Activated T-helper 1 cell treated with Interleukin-2 at 50 U/mL for 16 hours (primary cell): Measurements from ENCODE around the gene ANO7.

Experiments
- DNase-seq: peaks from one replicate; pipeline ENCODE4 v3.0.0-alpha.2; 2020; ENCODE audit warnings: low read depth

ANO7 gene

GRCh38 chr2:241228081-241228859 is 39.8 kb downstream of the ANO7 start:
- no peak for DNase-seq

- no peak for DNase-seq
Measured at GRCh38 chr2:241228860-241229516, 40.5 kb downstream of the ANO7 start.

- DNase-seq = no peak
Measured at GRCh38 chr2:241229563-241230401, 41.3 kb downstream of the ANO7 start.

GRCh38 chr2:241230435-241230834 is 42.0 kb downstream of the ANO7 start:
- DNase-seq = no peak

- DNase-seq = no peak
Measured at GRCh38 chr2:241232736-241233575, 44.5 kb downstream of the ANO7 start.

- no peak for DNase-seq
Measured at GRCh38 chr2:241234066-241234790, 45.8 kb downstream of the ANO7 start.

GRCh38 chr2:241234962-241235740 is 46.7 kb downstream of the ANO7 start:
- DNase-seq = no peak

GRCh38 chr2:241235859-241236593 is 47.5 kb downstream of the ANO7 start:
- no peak for DNase-seq

GRCh38 chr2:241237047-241237446 is 48.6 kb downstream of the ANO7 start:
- no peak for DNase-seq

GRCh38 chr2:241237949-241238371 is 49.5 kb downstream of the ANO7 start:
- no peak for DNase-seq

- DNase-seq = no peak
Measured at GRCh38 chr2:241238693-241239198, 50.3 kb downstream of the ANO7 start.

GRCh38 chr2:241239552-241240202 is 51.2 kb downstream of the ANO7 start:
- no peak for DNase-seq

- no peak for DNase-seq
Measured at GRCh38 chr2:241240320-241241004, 52.0 kb downstream of the ANO7 start.

- no peak for DNase-seq
Measured at GRCh38 chr2:241241669-241242068, 53.2 kb downstream of the ANO7 start.

GRCh38 chr2:241242306-241242705 is 53.8 kb downstream of the ANO7 start:
- no peak for DNase-seq

GRCh38 chr2:241244368-241244767 is 55.9 kb downstream of the ANO7 start:
- DNase-seq = no peak

GRCh38 chr2:241248289-241248688 is 59.8 kb downstream of the ANO7 start:
- no peak for DNase-seq

GRCh38 chr2:241248897-241249296 is 60.4 kb downstream of the ANO7 start:
- DNase-seq = no peak
